AG04450 (cell line): ENCODE measurements around the gene ST8SIA5. TPM values are rescaled to one million over a fixed set of nuclear protein-coding genes. Genes with fewer than 3 reads are reported as not detected.

Experiments
- CTCF ChIA-PET: fragments of 300-600, 350-600 bp; formaldehyde crosslinking; extraction: SDS; loops from one replicate; lab custom pipeline; 2022; ENCODE audit warnings: antibody characterized with exemption, inconsistent platforms; lab: Charles Lee
- POLR2A ChIA-PET: fragments of 350-600 bp; formaldehyde crosslinking; extraction: SDS; loops from one replicate; lab custom pipeline; 2021; ENCODE audit warnings: antibody characterized with exemption, inconsistent platforms; lab: Yijun Ruan, JAX
- DNase-seq: peaks from one replicate; pipeline ENCODE4 v3.0.0-alpha.2; 2011; ENCODE audit warnings: low read depth, low spot score
- H3K27ac ChIP-seq: one replicate; pipeline ENCODE4 v1.5.1; 2012; ENCODE audit warnings: low read depth, low read length, control low read depth
- H3K27me3 ChIP-seq: one replicate; pipeline ENCODE4 v1.6.0; 2012; ENCODE audit warnings: low read length; ENCODE audit not compliant: control insufficient read depth, insufficient read depth
- H3K4me3 ChIP-seq: 2 replicates; pipeline ENCODE4 v1.5.1; 2011; ENCODE audit warnings: mild to moderate bottlenecking, low read depth, low read length, control low read depth
- H3K9me3 ChIP-seq: 2 replicates; pipeline ENCODE4 v1.5.1; 2012; ENCODE audit warnings: low read length; ENCODE audit not compliant: control insufficient read depth, insufficient read depth
- polyA plus RNA-seq: library from polyadenylated mRNA; depleted of rRNA; stranded (reverse); fragments of >200 nt; gene quantifications from 2 replicates; pipeline ENCODE4 v1.2.3, GENCODE V29; 2011
- TF ChIP-seq, protein P1 (sequence below): IDR thresholded peaks from 2 replicates; pipeline ENCODE4 v1.5.1; 2011; ENCODE audit warnings: low read depth, low read length, control low read depth, inconsistent platforms

The ST8SIA5 gene
- polyA plus RNA-seq, 1 experiment: not detected

DNA sequence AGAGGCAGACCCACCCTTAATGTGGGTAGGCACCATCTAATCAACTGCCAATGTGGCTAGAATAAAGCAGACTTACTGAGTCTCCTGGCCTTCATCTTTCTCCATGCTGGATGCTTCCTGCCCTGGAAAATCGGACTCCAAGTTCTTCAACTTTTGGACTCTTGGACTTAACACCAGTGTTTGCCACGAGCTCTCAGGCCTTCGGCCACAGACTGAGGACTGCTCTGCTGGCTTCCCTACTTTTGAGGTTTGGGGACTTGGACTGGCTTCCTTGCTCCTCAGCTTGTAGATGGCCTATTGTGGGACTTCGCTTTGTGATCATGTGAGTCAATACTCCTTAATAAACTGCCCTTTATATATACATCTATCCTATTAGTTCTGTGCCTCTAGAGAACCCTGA is 21.9 kb downstream of the ST8SIA5 start:
- ChIA-PET POLR2A (no interaction called here), CTCF (no interaction called here)
- TF ChIP-seq, protein P1, sequence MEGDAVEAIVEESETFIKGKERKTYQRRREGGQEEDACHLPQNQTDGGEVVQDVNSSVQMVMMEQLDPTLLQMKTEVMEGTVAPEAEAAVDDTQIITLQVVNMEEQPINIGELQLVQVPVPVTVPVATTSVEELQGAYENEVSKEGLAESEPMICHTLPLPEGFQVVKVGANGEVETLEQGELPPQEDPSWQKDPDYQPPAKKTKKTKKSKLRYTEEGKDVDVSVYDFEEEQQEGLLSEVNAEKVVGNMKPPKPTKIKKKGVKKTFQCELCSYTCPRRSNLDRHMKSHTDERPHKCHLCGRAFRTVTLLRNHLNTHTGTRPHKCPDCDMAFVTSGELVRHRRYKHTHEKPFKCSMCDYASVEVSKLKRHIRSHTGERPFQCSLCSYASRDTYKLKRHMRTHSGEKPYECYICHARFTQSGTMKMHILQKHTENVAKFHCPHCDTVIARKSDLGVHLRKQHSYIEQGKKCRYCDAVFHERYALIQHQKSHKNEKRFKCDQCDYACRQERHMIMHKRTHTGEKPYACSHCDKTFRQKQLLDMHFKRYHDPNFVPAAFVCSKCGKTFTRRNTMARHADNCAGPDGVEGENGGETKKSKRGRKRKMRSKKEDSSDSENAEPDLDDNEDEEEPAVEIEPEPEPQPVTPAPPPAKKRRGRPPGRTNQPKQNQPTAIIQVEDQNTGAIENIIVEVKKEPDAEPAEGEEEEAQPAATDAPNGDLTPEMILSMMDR: no peak
- Histone ChIP-seq H3K27ac (no peak overlapping the region), H3K4me3 (no peak overlapping the region), H3K27me3 (peaks cover 2% of the 10 kb centered on the region), H3K9me3 (peaks cover 12% of the 10 kb centered on the region)
- no peak for DNase-seq

DNA sequence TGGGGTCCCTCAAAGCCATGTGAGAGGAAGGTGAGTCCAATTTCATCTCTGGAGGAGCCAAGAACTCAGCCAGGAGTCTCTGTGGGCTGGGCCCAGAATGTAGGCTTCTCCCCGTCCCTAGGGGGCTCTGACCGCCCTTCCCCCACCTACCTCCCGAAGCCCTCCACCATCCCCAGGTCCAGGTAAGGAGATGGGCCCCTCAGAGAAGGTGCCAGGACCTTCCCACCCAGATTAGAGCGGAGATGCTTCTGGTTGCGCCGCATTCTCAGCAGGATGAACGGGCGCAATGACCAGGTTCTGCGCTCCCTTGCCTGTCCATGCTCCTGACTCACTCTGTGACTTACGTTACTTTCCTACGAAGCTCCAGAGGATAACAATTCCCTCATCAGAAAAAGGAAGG is 23.0 kb downstream of the ST8SIA5 start:
- CTCF ChIA-PET: no interaction called here
- TF ChIP-seq, protein P1: no peak
- Histone ChIP-seq H3K4me3 (no peak overlapping the region), H3K27me3 (no peaks in the 10 kb centered on the region), H3K27ac (no peak overlapping the region), H3K9me3 (peaks cover 15% of the 10 kb centered on the region)
- POLR2A ChIA-PET: no interaction called here
- DNase-seq: no peak

DNA sequence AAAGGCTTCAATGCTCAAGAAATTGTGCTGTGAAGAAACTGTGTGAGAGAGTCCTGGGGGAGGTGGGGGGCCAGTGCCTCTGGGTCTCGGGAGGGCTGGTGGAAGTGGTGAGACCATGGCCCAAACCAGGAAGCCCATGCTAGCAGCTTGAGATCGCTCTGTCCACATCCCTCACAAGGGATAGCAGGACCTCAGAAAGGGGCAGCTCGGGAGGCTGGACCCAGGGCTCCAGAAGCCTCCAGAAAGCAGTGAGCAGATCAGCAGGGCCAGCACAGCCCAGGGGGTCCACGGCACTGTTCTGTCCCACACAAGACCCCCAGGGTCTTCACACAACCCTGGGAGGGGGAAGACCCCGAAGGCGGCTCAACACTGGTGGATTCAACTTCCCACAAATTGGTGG is 24.1 kb downstream of the ST8SIA5 start:
- Histone ChIP-seq H3K9me3 (peaks cover 15% of the 10 kb centered on the region), H3K27me3 (no peaks in the 10 kb centered on the region), H3K4me3 (no peak overlapping the region), H3K27ac (no peak overlapping the region)
- TF ChIP-seq, protein P1: no peak
- CTCF ChIA-PET: no interaction called here
- POLR2A ChIA-PET: no interaction called here
- DNase-seq: no peak

DNA sequence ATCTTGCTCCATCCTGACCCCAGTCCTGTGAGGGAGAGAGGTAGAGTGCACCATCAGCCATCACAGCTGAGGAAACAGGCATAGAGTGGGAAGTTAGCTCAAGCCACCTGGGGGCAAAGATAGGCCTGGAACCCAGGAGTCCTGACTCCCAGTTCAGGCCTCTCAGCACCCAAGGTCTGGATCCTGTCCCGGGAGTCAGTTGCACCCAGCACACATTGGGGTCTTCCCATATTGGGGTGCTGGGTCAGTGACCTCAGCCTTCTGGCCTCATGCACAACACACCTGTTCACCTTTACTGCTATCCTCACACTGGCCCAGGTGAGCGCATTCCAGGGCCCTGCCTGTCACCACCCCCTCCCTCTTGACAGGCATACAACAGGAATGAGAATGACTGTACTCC is 24.7 kb downstream of the ST8SIA5 start:
- H3K27ac ChIP-seq: no peak overlapping the region
- H3K4me3 ChIP-seq: no peak overlapping the region
- no peaks in the 10 kb centered on the region for H3K27me3 ChIP-seq
- peaks cover 15% of the 10 kb centered on the region for H3K9me3 ChIP-seq
- CTCF ChIA-PET: no interaction called here
- POLR2A ChIA-PET: no interaction called here
- TF ChIP-seq, protein P1: no peak
- no peak for DNase-seq

DNA sequence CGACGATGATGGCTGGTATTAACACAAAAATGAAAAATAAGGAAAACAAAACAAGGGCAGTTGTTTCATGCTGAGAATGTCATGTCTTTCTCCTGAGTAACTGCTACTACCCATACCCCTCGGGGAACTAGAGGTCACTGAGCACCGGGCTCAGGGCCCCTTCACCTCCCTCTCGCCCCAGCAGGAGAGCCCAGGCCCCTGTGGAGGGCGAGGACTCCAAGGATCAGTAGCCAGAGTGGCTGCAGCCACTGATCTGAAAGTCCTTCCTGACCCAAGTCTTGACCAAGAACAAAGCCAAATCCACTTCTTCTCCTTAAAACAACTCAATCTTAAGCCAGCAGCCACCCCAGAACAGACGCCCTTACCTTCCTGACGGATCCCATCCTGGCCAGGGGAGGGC is 25.5 kb downstream of the ST8SIA5 start:
- H3K4me3 ChIP-seq: no peak overlapping the region
- peaks cover 15% of the 10 kb centered on the region for H3K9me3 ChIP-seq
- no peak for DNase-seq
- H3K27me3 ChIP-seq: no peaks in the 10 kb centered on the region
- H3K27ac ChIP-seq: no peak overlapping the region
- CTCF ChIA-PET: no interaction called here
- POLR2A ChIA-PET: no interaction called here
- TF ChIP-seq, protein P1: no peak
